ENCODE data around the gene ACO1. TPM values are rescaled to one million over a fixed set of nuclear protein-coding genes. Genes with fewer than 3 reads are reported as not detected.
"Not testable (repeated sequence)": the region's sequence is repeated elsewhere in the genome, so short reads cannot be mapped to it uniquely, and the experiment has no call there.

The ACO1 gene
- polyA plus RNA-seq (2013, experiment 1 of 2; ENCODE audit: insufficient read length), result 74.6 TPM
- polyA plus RNA-seq (2013, experiment 2 of 2; ENCODE audit: insufficient read length), result 74.3 TPM

DNA sequence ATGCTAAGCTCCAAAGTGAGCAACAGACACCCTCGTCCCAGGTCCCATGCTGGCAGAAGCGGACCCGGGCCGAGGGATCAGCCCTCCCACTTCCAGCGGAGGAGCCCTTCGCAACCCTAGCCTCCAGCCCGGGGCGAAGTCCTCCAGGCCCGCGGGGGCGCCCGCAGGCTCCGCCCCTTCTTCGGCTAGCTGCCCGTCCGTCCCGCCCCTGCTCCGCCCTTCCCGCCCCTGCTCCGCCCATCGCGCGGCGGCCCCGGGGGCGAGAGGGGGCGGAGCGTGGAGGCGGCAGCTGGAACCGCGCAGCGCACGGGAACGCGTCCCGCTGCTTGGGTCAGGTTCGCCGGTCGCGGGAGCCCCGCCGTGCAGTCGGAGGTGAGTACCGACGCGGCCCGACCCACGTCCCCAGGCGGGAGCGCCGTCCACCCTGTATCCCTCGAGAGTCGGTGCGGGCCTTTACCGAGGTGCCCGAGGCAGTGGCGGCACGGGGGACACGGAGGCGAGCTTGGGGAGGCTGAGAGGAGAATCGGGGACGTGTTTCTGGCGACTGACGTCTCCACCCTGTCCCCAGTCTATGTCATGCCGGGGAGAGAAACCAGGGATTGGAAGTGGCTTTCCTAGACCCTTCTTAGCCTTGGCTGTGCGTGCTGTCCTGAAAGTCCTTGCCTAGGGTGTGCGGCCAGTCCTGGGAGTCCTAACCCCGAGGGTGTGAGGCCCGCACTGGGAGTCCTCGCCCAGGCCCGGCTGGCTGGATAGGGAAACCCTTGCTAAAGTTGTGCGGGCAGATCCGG is at the start of gene ACO1:
ACO1 (plus strand) TSS at position 280 of the 788 bp plus-strand sequence. CDS start 20,864 bp downstream, outside the sequence.
- peak; percentile 83 for DNase-seq

GRCh38 chr9:32334916-32335895 is 49.2 kb upstream of the ACO1 start:
- no peak for DNase-seq

- no peak for DNase-seq
Measured at GRCh38 chr9:32339424-32339823, 45.0 kb upstream of the ACO1 start.

- DNase-seq, result no peak
Measured at GRCh38 chr9:32340361-32340760, 44.1 kb upstream of the ACO1 start.

DNA sequence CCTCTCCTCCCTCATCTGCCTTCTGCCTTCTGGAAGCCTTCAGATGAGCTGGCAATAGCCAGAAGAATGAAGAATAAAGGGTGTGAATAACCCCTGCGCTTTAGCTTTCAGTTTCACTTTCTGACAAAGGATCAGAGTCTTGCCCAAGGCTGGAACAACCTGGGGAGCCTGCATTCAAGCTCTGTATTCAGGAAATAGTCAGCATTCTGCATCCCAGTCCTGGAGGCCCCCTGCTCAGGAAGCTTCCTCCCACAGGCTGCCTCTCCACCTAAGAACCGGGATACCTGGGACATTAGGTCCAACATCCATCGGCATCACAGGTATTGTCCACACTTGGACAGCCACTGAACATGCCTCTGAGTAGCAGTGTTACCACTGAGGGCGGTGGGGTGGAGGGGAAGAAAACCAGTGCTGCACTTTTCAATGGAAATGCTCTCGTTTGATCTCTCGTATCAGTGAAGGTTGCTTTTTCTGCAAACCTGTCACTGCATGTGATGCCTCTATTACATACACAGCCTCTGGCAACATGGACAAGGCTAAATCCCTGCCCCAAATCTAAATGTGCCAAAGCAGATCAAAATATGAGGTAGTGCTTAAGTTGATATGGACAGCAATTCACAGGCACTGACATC is 39.8 kb upstream of the ACO1 start:
- peak; percentile 3 for DNase-seq

DNA sequence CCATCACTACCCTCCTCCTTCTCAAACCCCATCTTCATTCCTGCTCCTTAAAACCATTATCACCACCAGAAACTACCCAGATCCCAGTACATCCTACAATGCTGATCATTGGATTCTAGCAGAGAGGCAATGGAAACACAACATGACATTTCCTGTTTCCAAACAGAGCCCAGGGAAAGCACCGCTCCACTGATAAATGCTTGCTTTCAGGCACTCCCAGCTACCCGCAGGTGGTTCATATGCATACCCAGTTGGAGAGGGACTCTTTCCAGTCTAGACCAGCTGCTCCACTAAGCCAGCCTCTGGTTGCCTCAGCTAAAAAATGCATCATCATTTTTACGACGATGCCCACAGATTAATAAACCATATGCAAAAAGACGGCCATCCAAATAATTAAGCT is 39.2 kb upstream of the ACO1 start:
- DNase-seq, result no peak

- DNase-seq, result no peak
Measured at GRCh38 chr9:32347571-32347970, 36.9 kb upstream of the ACO1 start.

GRCh38 chr9:32348106-32348695 is 36.2 kb upstream of the ACO1 start:
- DNase-seq, result peak; percentile 1

DNA sequence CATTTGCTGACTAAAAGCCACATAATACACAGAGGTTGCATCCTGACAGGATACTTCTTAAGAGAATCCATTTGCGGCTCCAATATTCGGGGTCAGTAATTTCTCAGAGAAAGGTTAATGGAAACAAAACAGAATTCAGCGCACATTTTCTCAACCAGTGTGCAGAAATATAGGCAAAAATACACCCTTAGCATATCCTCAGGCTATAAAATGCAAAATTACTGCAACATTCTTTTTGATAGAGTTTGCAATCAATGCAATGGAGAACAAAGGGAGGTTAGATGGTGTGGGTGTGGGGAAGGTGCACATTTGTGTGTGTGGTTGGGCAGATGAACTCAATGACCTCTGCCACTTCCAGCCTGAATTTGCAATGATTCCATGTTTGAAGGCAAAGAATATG is 35.4 kb upstream of the ACO1 start:
- DNase-seq, result no peak

DNA sequence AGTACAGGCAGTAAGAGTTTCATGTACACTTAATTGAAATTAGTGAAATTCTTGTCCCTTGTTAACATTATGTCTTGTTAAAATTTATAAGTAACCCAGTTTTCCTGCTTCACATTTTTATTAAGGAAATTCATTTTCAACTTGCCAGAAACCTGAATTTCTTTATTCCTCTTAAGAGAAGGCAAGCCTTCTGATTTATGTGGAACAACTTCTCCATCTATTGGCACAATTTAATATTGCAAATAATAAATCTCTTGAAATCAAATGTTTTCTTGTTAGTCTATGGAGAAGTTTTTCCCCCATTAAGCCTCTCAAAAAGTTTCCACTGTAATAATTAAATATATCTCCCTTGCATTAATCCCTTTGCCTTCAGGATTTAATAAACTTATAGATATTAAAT is 33.8 kb upstream of the ACO1 start:
- peak; percentile 2 for DNase-seq

- DNase-seq, result no peak
Measured at GRCh38 chr9:32351845-32352244, 32.6 kb upstream of the ACO1 start.

- DNase-seq, result not testable (repeated sequence)
Measured at GRCh38 chr9:32353476-32353875, 31.0 kb upstream of the ACO1 start.

- no peak for DNase-seq
Measured at GRCh38 chr9:32359452-32359851, 25.0 kb upstream of the ACO1 start.

- DNase-seq, result no peak
Measured at GRCh38 chr9:32360983-32361673, 23.3 kb upstream of the ACO1 start.

GRCh38 chr9:32371279-32371678 is 13.2 kb upstream of the ACO1 start:
- no peak for DNase-seq

DNA sequence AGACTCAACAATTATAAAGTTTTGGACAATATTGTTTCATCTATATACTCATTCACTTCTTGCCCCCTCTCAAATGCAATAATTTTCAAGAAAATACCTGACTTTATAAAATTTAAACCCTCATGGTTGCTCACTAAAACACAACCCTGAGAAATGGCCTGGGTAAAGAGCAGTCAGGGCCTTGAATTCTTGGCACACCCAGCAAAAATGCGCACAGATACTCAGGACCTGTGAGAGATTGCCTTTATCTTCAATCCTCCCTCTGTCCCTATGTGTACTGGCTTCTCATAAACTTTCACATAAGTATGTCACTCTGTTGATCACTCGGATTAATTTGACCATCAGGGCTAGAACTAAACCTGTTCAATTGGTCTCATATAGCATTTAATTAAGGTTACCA is 12.8 kb upstream of the ACO1 start:
- no peak for DNase-seq

- peak; percentile 8 for DNase-seq
Measured at GRCh38 chr9:32376285-32376684, 8.2 kb upstream of the ACO1 start.

DNA sequence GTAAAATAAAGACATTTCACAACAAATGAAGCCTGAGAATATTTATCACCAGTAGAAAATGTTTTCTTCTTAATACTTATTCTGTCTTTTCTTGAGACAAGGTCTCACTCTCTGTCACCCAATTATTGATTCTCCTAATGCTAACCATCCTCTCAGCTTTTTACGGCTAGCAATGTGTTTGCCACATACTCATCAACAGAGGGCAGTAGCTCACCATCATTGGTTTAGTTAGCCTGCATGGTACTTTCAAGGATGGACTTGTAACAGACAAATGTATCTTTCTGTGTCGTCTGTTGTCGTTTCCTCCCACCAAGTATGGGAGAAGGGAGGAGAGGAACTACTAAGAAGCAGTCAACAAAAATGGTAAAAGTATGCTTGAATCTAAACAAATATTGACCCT is 5.9 kb upstream of the ACO1 start:
- peak; percentile 72 for DNase-seq

- peak; percentile 76 for DNase-seq
Measured at GRCh38 chr9:32378993-32379729, 5.3 kb upstream of the ACO1 start.

DNA sequence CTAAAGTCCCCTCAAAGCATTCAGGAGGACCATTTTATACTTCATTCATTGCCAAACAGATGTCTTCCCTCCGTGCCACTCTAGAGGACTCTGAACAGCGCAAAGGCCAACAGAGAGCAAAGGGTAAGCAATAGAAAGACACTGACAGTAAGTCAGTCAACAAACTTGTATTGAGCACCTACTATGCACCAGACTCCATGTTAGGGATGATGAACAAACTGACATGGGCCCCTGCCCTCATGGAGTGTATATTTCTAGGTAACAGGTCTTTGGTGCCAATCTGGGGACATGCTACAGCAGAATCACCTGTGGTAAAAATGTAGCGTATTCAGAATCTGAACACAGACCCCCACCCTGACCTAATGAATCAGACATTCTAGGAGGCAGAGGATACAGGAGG is 3.5 kb upstream of the ACO1 start:
- DNase-seq, result no peak

All from fibroblast of skin of abdomen (primary cell).